ENCODE results near the gene IER3IP1. TPM values are rescaled to one million over a fixed set of nuclear protein-coding genes. Genes with fewer than 3 reads are reported as not detected.
"Not testable (repeated sequence)": the region's sequence is repeated elsewhere in the genome, so short reads cannot be mapped to it uniquely, and the experiment has no call there.

Gene IER3IP1
- total RNA-seq, 4 donors from 2014 or later, result 7.9 to 14.3 (median 11.2) TPM

DNA sequence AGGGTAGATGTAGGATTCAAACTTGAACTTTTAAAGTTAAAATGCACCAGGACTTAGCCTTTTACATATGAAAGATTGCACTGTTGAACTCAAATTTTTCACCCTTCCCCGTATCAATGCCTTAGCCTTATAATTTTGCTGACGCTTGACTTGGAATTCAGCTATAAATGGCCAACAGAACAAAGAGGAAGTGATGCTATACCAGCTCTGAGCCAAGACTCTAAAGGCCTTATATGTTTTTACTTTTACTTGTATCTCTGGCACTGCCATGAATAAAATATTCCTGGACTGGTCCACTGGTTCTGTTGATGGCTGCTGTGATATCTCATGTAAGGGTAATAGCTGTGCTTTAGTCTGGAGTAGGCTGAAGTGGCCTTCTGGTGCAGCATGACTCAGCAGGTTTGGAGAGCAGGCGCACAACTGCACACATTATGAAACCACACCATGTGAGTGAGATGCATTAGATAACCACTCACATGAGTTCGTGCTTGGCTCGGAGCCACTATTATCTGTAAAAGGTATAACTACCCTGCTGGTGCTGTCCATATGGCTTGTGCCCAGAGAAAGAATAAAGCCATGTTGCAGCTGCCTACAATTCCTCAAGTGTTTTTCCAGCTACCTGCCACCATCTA is 8.4 kb upstream of the IER3IP1 start:
- no peaks in the 10 kb centered on the region for H3K36me3 ChIP-seq
- 81% methylated on average over 5 of the region's 5 CpGs for WGBS

DNA sequence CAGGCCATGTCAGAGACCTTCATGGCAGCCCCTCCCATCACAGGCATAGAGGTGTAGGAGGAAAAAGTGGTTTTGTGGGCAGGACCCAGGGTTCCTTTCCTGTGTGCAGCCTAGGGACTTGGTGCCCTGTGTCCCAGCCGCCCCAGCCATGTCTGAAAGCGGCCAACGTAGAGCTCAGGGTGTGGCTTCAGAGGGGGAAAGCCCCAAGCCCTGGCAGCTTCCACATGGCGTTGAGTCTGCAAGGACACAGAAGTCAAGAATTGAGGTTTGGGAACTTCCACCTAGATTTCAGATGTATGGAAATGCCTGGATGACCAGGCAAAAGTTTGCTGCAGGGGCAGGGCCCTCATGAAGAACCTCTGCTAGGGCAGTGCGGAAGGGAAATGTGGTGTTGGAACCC is 6.0 kb upstream of the IER3IP1 start:
- DNase-seq (ENCODE audit: low spot score in 2 of 2); H3K9me3 ChIP-seq; H3K4me3 ChIP-seq; H3K4me1 ChIP-seq; H3K27ac ChIP-seq; H3K27me3 ChIP-seq; H3K36me3 ChIP-seq: not testable (repeated sequence)
- WGBS, result 62% methylated on average over 5 of the region's 5 CpGs

More for the DNA sequence above, 8.4 kb upstream of the IER3IP1 start:
- no peak overlapping the region for H3K27ac ChIP-seq
- H3K4me3 ChIP-seq, result no peak overlapping the region
- TF ChIP-seq POLR2A (IDR thresholded peaks at IDR 0.05) (no peak), EP300 (IDR thresholded peaks at IDR 0.05) (no peak), POLR2AphosphoS5 (IDR thresholded peaks at IDR 0.05) (no peak)
- TF ChIP-seq, protein P1, sequence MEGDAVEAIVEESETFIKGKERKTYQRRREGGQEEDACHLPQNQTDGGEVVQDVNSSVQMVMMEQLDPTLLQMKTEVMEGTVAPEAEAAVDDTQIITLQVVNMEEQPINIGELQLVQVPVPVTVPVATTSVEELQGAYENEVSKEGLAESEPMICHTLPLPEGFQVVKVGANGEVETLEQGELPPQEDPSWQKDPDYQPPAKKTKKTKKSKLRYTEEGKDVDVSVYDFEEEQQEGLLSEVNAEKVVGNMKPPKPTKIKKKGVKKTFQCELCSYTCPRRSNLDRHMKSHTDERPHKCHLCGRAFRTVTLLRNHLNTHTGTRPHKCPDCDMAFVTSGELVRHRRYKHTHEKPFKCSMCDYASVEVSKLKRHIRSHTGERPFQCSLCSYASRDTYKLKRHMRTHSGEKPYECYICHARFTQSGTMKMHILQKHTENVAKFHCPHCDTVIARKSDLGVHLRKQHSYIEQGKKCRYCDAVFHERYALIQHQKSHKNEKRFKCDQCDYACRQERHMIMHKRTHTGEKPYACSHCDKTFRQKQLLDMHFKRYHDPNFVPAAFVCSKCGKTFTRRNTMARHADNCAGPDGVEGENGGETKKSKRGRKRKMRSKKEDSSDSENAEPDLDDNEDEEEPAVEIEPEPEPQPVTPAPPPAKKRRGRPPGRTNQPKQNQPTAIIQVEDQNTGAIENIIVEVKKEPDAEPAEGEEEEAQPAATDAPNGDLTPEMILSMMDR (IDR thresholded peaks at IDR 0.05), result no peak
- peaks cover 10% of the 10 kb centered on the region for H3K27me3 ChIP-seq
- H3K4me1 ChIP-seq, result no peaks in the 10 kb centered on the region
- DNase-seq (ENCODE audit: low spot score in 2 of 2), result no peak
- no peaks in the 10 kb centered on the region for H3K9me3 ChIP-seq

DNA sequence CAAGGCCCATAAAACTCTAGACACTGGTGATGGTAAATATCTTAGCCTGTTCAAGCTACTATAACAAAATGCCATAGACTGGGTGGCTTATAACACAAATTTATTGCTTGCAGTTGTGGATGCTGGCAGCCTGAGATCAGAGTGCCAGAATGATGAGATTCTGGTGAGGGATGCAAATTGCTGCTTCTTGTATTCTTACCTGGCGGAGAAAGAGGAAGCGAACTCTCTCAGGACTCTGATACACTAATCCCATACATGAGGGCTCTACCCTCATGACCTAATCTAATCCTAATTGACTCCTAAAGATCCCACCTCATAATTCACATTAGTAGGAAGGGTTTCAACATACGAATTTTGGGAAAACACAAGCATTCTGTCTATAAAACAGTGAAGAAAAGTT is 4.6 kb upstream of the IER3IP1 start:
- no peak overlapping the region for H3K4me3 ChIP-seq
- no peaks in the 10 kb centered on the region for H3K27me3 ChIP-seq
- TF ChIP-seq, protein P1 (IDR thresholded peaks at IDR 0.05), result no peak
- TF ChIP-seq EP300 (IDR thresholded peaks at IDR 0.05) (no peak), POLR2AphosphoS5 (IDR thresholded peaks at IDR 0.05) (no peak), POLR2A (IDR thresholded peaks at IDR 0.05) (no peak)
- no peak for DNase-seq (ENCODE audit: low spot score in 2 of 2)
- H3K27ac ChIP-seq, result no peak overlapping the region
- no peaks in the 10 kb centered on the region for H3K36me3 ChIP-seq
- WGBS, result 80% methylated on average over 3 of the region's 3 CpGs
- H3K4me1 ChIP-seq, result no peaks in the 10 kb centered on the region
- no peaks in the 10 kb centered on the region for H3K9me3 ChIP-seq

DNA sequence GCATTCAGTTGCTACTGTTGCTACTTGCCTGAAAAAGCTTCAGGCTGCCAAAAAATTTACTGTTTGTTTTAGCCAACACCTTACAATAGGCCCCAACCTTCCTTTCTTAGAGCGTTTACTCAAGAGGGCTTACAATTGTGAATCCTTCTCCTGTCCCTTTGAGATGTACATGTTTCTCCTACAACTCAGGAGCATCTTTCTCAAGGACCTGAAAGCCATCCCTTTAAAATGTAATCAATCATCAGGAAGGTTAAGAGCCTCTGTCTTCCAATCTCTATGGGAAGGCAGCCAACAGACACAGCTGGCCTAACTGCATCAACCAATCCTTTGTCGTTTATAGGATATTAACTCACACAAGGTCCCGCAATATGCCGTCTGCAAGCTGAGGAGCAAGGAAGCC is 3.4 kb upstream of the IER3IP1 start:
- H3K27ac ChIP-seq, result no peak overlapping the region
- no peaks in the 10 kb centered on the region for H3K36me3 ChIP-seq
- H3K4me3 ChIP-seq, result no peak overlapping the region
- H3K9me3 ChIP-seq, result no peaks in the 10 kb centered on the region
- H3K4me1 ChIP-seq, result peaks cover 10% of the 10 kb centered on the region
- no peak for DNase-seq (ENCODE audit: low spot score in 2 of 2)
- no peak for TF ChIP-seq POLR2A (IDR thresholded peaks at IDR 0.05)
- TF ChIP-seq, protein P1 (IDR thresholded peaks at IDR 0.05), result no peak
- TF ChIP-seq EP300 (IDR thresholded peaks at IDR 0.05), result no peak
- TF ChIP-seq POLR2AphosphoS5 (IDR thresholded peaks at IDR 0.05), result no peak
- 53% methylated on average over 4 of the region's 4 CpGs for WGBS
- H3K27me3 ChIP-seq, result no peaks in the 10 kb centered on the region

DNA sequence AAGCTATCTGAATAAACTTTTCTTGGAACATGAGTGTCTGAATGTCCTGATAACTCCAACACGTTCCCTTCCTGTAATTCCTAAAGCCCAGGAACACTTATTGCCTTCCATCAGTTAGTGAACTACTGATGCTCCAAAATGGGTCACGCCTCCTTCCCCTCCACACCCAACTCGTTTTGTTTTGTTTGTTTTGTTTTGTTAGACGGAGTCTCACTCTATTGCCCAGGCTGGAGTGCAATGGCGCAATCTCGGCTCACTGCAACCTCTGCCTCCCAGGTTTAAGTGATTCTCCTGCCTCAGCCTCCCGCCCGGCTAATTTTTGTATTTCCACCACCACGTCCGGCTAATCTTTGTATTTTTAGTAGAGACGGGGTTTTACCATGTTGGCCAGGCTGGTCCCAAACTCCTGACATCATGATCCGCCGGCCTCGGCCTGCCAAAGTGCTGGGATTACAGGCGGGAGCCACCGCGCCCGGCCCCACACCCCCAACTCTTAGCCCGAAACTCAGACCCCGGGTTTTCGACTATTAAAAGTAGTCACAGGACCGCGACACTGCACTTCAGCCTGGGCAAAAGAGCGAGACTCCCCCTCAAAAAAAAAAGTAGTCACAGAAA is 774 bp downstream of the IER3IP1 start:
- TF ChIP-seq POLR2A (IDR thresholded peaks at IDR 0.05) (no peak), POLR2AphosphoS5 (IDR thresholded peaks at IDR 0.05) (no peak), EP300 (IDR thresholded peaks at IDR 0.05) (no peak)
- TF ChIP-seq, protein P1 (IDR thresholded peaks at IDR 0.05), result no peak
- Histone ChIP-seq H3K9me3 (no peaks in the 10 kb centered on the region), H3K27ac (peak overlapping the region; percentile 88), H3K27me3 (no peaks in the 10 kb centered on the region), H3K4me3 (peak overlapping the region; percentile 97), H3K36me3 (no peaks in the 10 kb centered on the region), H3K4me1 (peaks cover 19% of the 10 kb centered on the region)
- 2% methylated on average over 24 of the region's 24 CpGs for WGBS
- DNase-seq (ENCODE audit: low spot score in 2 of 2), result no peak
